HG03460 (cell line): ENCODE measurements around the gene SGF29.
"Not testable (repeated sequence)": the region's sequence is repeated elsewhere in the genome, so short reads cannot be mapped to it uniquely, and the experiment has no call there.

ENCODE experiments used
- ATAC-seq: cut with Tn5 transposase; IDR thresholded peaks from one replicate; pipeline ENCODE4 v1.9.1; 2021; ENCODE audit not compliant: unreplicated experiment

SGF29 gene

GRCh38 chr16:28563218-28563617, 9.5 kb downstream of the SGF29 start:
- ATAC-seq = no peak

DNA sequence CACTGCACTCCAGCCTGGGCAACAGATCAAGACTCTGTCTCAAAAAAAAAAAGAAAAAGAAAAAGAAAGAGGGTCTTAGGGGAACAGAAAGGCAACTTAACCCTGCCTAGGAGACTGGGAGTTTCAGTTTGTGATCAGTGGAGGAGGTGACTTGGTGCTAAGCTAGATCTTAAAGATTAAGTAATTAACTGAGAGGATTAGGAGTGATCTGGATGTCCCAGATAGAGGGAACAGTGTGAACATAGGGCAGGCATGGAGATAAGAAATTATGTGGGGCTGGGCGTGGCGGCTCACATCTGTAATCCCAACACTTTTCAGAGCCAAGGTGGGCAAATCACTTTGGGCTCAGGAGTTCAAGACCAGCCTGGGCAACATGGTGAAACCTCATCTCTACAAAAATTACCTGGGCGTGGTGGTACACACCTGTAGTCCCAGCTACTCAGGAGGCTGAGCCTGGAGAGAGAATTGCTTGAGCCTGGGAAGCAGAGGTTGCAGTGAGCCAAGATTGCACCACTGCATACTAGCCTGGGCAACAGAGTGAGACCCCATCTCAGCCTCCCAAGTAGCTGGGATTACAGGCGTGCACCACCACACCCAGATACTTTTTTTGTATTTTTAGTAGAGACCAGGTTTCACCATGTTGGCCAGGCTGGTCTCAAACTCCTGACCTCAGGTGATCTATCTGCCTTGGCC, 12.7 kb downstream of the SGF29 start:
- not testable (repeated sequence) for ATAC-seq

DNA sequence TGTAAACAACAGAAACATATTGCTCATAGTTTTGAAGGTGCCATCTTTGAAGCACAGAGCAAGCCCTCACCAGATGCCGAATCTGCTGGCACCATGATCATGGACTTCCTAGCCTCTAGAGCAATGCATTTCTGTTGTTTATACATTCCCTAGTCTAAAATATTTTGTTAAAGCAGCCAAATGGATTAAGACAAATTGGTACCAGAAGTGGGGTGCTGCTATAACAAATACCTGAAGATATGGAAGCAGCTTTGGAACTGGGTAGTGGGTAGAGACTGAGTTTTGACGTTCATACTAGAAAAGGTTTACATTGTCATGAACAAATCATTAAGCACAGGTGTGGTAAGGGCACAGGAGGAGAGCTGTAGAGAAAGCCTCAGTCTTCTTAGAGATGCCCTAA, 13.6 kb downstream of the SGF29 start:
- ATAC-seq = no peak

GRCh38 chr16:28569021-28569420, 15.3 kb downstream of the SGF29 start:
- ATAC-seq = no peak

- no peak for ATAC-seq
Observed at GRCh38 chr16:28569968-28570752, 16.4 kb downstream of the SGF29 start.

DNA sequence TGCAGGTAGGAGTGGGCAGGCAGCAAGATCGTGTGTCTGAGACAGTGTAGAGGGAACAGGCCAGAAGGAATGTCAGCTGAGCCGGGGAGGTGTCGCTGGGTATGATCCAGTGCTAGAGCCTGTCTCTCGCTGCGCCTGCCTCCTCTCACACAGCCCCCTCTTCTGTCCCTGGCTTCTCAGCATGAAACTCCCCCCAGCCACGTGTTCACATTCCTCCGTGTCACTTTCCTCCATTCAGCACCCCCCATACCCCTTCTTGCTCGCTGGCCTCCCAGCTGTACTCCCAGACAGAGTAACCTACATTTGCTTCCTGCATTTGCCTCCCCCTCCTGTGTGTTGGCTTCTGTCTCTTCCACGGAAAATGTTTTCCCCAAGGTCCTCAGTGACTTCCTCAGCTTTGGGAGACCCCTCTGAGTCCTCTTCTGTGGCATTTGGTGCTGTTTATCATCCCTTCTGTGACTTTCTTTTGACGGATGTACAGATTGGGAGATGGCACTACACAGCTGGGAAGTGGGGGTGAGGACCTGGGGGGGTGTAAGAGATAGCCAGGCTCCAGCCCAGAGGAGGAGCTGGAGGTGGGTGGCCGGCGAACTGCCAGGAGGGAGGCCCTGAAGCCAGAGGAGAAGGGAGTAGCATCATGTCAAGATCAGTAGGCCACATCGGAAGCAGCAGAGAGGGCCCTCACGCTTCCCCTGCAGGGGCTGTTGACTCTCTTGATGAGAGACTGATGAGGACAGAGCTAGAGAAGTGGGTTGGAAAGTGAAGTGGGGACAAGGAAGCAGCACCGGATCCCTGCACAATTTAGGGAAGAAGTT, 19.2 kb downstream of the SGF29 start:
- ATAC-seq = no peak

DNA sequence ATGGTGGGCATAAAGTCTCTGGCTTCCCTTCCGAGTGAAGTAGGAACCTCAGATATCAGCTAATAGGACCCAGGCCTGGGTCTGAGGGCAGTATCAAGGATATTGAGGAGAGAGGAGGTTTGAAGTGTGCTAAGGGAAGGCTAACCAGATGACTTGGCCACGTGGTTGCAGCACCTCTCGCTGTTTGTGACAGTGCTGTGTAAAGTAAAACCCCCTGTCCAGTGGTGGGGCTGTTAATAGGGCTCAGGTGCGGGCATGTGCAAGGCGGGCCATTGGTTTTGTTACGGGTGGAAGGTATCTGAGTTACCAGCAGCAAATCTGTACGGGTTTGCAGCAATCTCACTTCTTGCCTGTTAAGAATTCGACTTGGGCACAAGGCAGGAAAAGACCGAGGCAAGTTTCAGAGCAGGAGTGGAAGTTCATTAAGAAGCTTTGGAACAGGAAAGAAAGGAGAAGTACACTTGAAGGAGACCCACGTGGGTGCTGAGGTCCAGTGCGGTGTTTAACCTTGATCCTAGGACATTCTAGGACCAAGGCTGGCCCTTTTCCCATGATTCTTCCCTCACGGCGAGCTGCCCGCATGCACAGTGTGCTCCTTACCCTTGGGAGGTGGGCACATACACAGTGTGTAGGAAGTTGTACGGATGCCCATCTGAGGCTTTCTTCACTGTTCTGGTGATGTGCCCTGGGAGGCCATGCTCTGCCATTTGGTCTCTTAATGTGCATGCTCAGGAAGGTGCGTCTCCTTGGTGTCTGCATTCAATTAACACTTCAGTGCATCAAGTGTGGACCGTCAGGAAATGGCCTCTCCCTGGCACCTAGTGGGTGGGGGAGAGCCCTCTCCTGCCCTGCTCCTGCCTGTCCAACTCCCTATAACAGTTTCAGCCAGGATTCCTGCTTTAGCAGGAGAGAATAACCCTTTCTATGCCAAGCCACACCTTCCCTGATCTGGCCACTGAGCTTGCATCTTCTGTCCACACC, 20.3 kb downstream of the SGF29 start:
- no peak for ATAC-seq

DNA sequence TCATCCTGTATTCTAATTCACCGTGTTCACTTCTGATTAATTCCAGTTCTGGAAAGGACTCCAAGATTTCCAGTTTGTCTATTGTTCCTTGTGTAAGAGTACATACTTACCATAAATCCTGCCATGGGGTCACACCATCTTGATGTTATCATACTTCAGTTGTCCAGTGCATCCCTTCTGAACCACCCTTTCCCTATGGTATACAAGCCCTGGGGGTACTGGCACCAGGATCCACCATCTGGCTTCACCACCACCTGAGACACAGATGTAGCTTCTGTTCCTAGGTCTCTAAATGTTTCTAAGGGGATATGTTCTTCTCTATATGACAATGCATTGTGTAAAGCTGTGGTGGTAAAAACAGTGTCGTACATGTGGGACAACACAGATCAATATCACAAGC, 21.2 kb downstream of the SGF29 start:
- ATAC-seq = no peak

DNA sequence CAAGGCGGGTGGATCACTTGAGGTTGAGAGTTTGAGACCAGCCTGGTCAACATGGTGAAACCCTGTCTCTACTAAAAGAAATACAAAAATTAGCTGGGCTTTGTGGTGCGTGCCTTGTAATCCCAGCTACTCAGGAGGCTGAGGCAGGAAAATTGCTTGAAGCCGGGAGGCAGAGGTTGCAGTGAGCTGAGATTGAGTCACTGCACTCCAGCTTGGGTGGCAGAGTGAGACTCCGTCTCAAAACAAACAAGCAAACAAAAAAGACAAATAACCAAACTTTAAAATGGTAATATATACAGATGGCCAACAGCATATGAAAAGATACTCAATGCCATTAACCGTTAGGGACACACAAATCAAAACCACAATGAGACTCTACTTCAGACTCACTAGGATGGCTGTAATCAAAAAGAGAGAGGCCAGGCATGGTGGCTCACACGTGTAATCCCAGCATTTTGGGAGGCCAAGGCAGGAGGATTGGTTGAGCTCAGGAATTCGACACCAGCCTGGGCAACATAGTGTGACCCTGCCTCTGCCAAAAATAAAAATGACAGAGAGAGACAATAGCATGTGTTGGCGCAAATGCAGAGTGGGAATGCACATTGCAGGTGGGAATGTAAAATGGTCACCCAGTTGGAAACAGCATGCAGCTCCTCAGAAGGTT, 21.9 kb downstream of the SGF29 start:
- no peak for ATAC-seq

DNA sequence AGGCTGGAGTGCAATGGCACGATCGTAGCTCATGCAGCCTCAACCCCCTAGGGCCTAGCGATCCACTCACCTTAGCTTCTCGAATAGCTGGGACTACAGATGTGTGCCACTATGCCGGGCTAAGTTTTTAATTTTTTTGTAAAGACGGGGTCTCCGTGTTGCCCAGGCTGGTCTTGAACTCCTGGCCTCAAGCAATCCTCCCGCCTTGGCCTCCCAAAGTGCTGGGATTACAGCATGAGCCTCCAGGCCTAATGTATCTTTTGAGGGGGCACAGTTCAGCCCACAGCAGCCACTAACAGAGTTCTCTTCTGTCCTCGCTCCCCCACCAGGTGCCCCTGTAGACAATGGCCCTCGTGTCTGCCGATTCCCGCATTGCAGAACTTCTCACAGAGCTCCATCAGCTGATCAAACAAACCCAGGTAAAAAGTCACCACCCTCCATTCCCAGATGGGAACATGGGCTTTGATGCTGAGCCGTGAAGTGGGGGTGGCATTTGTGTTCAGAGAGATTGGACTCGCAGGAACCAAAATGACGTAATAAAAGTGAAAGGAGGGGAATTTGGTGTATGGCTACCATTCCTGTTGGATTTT, 27.1 kb downstream of the SGF29 start:
- no peak for ATAC-seq

DNA sequence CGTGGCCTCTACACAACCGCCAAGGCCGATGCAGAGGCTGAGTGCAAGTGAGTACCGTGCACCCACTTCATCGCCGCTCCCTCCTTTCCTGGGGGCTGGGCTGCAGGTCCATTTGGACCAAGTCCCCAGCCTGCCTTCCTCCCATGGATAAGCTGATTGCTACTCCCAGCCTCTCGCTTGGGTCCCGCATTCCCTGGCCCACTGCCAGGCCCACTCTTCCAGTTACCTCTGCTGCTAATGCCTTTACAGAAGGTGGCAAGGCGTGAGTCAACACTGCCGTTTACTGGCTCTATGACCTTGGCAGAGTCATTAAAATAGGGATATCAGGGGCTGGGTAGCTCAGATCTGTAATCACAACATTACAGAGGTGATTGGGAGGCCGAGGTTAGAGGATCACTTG, 32.0 kb downstream of the SGF29 start:
- ATAC-seq = no peak

DNA sequence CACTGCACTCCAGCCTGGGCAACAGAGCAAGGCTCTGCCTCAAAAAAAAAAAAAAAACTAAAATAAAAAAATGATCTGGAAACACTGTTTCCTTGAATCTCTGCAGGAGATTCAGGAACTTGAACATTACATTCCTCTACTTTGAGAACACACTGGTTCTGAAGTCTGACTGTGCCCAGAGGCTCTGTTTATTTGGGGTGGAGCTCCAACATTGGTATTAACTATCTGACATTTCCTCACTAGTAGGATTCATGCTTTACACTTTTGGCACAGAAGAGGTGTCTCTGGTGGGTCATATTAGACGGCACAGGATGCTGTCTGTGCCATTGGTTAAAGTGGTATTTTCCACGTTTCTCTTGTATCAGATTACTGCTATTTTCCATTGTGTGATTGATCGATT, 32.7 kb downstream of the SGF29 start:
- no peak for ATAC-seq

DNA sequence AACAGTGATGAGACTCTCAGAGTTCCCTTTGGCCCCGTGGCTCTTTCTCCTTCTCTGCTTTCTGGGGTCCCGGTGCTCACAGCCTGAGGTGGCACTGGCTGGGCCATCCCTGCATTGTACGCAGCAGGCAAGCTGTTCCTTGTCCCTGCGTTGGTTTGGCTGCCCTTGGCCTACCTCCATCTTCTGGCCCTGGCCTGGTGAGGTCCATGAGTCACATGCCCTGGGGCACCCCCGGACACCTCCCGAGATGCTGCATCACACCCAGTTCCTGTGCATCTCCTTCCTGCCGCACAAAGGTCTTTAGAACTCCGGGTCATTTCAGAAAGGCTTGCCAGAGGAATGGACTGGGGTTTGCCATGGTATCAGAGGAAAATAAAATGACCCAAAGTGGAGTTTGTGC, 33.7 kb downstream of the SGF29 start:
- ATAC-seq = no peak

DNA sequence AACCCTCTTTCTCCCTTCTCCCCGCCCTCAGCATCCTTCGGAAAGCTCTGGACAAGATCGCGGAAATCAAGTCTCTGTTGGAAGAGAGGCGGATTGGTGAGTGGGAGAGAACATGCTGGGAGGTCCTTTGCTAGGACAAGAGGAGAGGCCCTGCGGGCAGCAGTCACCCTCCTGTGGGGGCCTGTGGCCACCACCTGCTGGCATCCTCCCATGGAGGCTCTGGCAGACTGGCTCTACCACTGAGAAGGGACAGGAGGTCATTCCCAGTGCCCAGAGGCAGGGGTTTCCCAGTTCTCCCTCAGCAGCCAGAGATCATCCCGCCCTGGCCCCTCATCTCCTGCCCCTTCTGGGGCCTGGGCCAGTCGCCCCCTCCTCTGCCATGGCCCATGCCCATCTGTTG, 35.3 kb downstream of the SGF29 start:
- no peak for ATAC-seq

DNA sequence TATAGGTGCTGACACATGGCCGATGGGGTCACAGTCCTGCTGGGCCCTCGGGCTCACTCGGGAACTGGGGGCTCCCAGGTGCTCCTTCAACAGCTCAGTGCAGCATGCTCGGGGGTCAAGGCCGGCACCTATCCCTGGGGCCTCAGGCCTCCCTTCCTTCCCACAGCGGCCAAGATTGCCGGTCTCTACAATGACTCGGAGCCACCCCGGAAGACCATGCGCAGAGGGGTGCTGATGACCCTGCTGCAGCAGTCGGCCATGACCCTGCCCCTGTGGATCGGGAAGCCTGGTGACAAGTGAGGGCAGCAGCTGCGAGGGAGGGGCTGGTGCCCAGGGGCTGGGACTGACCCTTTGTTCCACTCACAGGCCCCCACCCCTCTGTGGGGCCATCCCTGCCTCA, 36.2 kb downstream of the SGF29 start:
- ATAC-seq = no peak

- ATAC-seq = no peak
Observed at GRCh38 chr16:28590384-28591340, 36.9 kb downstream of the SGF29 start.

DNA sequence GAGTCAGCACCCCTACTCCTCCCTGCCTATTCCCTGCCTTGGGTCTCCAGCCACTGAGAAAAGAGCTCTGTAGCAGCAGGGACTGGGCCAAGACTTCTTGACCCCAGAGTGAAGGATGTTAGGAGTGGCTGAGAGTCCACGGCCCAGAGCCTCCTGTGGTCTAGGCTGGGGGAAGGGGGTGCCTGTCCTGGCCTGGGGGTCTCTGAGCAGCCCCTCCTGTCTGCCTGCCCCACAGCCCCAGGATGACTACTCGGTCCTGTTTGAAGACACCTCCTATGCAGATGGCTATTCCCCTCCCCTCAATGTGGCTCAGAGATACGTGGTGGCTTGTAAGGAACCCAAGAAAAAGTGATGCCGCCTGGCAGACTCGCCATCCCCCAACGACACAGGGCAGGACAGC, 37.6 kb downstream of the SGF29 start:
- no peak for ATAC-seq

DNA sequence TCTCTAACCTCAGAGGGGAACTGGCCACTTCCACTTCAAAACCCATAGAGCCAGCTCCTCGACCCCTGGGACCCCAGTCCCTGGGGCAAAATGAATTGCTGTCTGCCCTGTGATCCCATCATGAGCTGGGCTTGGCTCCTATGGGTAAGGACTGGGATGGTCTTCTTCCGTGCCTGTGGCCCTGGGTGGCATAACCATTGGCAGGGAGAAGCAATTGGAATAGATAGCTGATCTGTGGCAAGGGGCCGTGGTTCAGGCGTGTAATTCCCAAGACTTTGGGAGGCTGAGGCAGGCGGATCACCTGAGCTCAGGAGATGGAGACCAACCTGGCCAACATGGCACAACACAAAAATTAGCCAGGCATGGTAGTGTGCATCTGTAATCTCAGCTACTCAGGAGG, 38.8 kb downstream of the SGF29 start:
- no peak for ATAC-seq
